WTC11 (cell line): ENCODE measurements around the gene ADCYAP1R1.

ENCODE experiments used
- CTCF ChIP-seq: fragments of 200-600 bp; IDR thresholded peaks from 2 replicates; pipeline ENCODE4 v1.8.0; 2022; ENCODE audit warnings: antibody characterized with exemption
- E2F4 ChIP-seq: sonication (generic); formaldehyde crosslinking; IDR thresholded peaks from 2 replicates; pipeline ENCODE4 v1.8.1; 2022; ENCODE audit warnings: low read depth, mild to moderate bottlenecking, moderate library complexity, missing genetic modification reagents, borderline replicate concordance
- FOXP1 ChIP-seq: sonication (generic); formaldehyde crosslinking; IDR thresholded peaks from 2 replicates; pipeline ENCODE4 v1.8.0; 2022; ENCODE audit warnings: missing genetic modification reagents, mild to moderate bottlenecking, moderate library complexity, borderline replicate concordance
- GABPB1 ChIP-seq: sonication (generic); formaldehyde crosslinking; IDR thresholded peaks from 2 replicates; pipeline ENCODE4 v1.8.1; 2023; ENCODE audit warnings: mild to moderate bottlenecking, missing genetic modification reagents
- SMAD4 ChIP-seq: sonication (generic); formaldehyde crosslinking; IDR thresholded peaks from 2 replicates; pipeline ENCODE4 v1.8.0; 2022; ENCODE audit warnings: mild to moderate bottlenecking, missing genetic modification reagents
- TF ChIP-seq, protein P1 (sequence below): fragments of 250-450 bp; sonication (Bioruptor Pico); IDR thresholded peaks from 2 replicates; pipeline ENCODE4 v1.9.0; 2021; ENCODE audit warnings: mild to moderate bottlenecking
- TF ChIP-seq, protein P2 (sequence below): sonication (generic); formaldehyde crosslinking; IDR thresholded peaks from 2 replicates; pipeline ENCODE4 v1.8.0; 2022; ENCODE audit warnings: mild to moderate bottlenecking, missing genetic modification reagents
- TF ChIP-seq, protein P3 (sequence below): sonication (generic); formaldehyde crosslinking; IDR thresholded peaks from 2 replicates; pipeline ENCODE4 v1.8.1; 2023; ENCODE audit warnings: mild to moderate bottlenecking, missing genetic modification reagents, borderline replicate concordance

- no peak for TF ChIP-seq CTCF
- TF ChIP-seq, protein P1, sequence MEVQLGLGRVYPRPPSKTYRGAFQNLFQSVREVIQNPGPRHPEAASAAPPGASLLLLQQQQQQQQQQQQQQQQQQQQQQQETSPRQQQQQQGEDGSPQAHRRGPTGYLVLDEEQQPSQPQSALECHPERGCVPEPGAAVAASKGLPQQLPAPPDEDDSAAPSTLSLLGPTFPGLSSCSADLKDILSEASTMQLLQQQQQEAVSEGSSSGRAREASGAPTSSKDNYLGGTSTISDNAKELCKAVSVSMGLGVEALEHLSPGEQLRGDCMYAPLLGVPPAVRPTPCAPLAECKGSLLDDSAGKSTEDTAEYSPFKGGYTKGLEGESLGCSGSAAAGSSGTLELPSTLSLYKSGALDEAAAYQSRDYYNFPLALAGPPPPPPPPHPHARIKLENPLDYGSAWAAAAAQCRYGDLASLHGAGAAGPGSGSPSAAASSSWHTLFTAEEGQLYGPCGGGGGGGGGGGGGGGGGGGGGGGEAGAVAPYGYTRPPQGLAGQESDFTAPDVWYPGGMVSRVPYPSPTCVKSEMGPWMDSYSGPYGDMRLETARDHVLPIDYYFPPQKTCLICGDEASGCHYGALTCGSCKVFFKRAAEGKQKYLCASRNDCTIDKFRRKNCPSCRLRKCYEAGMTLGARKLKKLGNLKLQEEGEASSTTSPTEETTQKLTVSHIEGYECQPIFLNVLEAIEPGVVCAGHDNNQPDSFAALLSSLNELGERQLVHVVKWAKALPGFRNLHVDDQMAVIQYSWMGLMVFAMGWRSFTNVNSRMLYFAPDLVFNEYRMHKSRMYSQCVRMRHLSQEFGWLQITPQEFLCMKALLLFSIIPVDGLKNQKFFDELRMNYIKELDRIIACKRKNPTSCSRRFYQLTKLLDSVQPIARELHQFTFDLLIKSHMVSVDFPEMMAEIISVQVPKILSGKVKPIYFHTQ (CRISPR knock-in tag), result no peak
- no peak for TF ChIP-seq SMAD4 (CRISPR knock-in tag)
- TF ChIP-seq E2F4 (CRISPR knock-in tag), result no peak
- TF ChIP-seq, protein P2, sequence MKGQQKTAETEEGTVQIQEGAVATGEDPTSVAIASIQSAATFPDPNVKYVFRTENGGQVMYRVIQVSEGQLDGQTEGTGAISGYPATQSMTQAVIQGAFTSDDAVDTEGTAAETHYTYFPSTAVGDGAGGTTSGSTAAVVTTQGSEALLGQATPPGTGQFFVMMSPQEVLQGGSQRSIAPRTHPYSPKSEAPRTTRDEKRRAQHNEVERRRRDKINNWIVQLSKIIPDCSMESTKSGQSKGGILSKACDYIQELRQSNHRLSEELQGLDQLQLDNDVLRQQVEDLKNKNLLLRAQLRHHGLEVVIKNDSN (CRISPR knock-in tag), result no peak
- TF ChIP-seq FOXP1, result no peak
- TF ChIP-seq, protein P3, sequence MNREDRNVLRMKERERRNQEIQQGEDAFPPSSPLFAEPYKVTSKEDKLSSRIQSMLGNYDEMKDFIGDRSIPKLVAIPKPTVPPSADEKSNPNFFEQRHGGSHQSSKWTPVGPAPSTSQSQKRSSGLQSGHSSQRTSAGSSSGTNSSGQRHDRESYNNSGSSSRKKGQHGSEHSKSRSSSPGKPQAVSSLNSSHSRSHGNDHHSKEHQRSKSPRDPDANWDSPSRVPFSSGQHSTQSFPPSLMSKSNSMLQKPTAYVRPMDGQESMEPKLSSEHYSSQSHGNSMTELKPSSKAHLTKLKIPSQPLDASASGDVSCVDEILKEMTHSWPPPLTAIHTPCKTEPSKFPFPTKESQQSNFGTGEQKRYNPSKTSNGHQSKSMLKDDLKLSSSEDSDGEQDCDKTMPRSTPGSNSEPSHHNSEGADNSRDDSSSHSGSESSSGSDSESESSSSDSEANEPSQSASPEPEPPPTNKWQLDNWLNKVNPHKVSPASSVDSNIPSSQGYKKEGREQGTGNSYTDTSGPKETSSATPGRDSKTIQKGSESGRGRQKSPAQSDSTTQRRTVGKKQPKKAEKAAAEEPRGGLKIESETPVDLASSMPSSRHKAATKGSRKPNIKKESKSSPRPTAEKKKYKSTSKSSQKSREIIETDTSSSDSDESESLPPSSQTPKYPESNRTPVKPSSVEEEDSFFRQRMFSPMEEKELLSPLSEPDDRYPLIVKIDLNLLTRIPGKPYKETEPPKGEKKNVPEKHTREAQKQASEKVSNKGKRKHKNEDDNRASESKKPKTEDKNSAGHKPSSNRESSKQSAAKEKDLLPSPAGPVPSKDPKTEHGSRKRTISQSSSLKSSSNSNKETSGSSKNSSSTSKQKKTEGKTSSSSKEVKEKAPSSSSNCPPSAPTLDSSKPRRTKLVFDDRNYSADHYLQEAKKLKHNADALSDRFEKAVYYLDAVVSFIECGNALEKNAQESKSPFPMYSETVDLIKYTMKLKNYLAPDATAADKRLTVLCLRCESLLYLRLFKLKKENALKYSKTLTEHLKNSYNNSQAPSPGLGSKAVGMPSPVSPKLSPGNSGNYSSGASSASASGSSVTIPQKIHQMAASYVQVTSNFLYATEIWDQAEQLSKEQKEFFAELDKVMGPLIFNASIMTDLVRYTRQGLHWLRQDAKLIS (CRISPR knock-in tag), result no peak
- TF ChIP-seq GABPB1, result no peak
Measured at GRCh38 chr7:31106303-31107105, 54.4 kb downstream of the ADCYAP1R1 start.
